A549 (cell line): ENCODE data around the gene CERKL. TPM values are rescaled to one million over a fixed set of nuclear protein-coding genes. Genes with fewer than 3 reads are reported as not detected.

Source experiments
- ATAC-seq, 2 experiments: fragments of 200-7000 bp in 1 of 2; fragments of >200 bp in 1 of 2; cut with Nextera tagmentation in 1 of 2; cut with Tn5 transposase in 1 of 2; 3 replicates each; pipeline versions ENCODE4 v1.8.0 to v1.9.1; 2018 to 2020; ENCODE audit warnings: mild to moderate bottlenecking in 1 of 2, moderate library complexity in 1 of 2
- CTCF ChIA-PET: fragments of 300-600 bp; sonication (Branson Sonifier 250); formaldehyde crosslinking; extraction: SDS; loops from one replicate; lab custom pipeline; 2021; ENCODE audit warnings: antibody characterized with exemption, inconsistent platforms; lab: Yijun Ruan, JAX
- POLR2A ChIA-PET: fragments of 350-600 bp; formaldehyde crosslinking; extraction: SDS; loops from one replicate; lab custom pipeline; 2021; ENCODE audit warnings: antibody characterized with exemption, inconsistent platforms; lab: Yijun Ruan, JAX
- DNase-seq, 2 experiments: peaks; one replicate each; pipeline versions ENCODE4 v3.0.0 to v3.0.0-alpha.2; 2011 to 2016; ENCODE audit warnings: low read depth in 1 of 2, low spot score in 1 of 2
- FAIRE-seq: peaks from 2 replicates; lab custom pipeline; 2011; peaks lifted over from hg19 to GRCh38; lab: Jason Lieb, UNC
- H3K27ac ChIP-seq, 2 experiments: fragments of >200 bp; sonication (Bioruptor Twin); formaldehyde crosslinking; 3 replicates each; pipeline ENCODE4 v1.5.1; 2016 to 2017
- H3K4me1 ChIP-seq: fragments of >200 bp; sonication (Bioruptor Twin); formaldehyde crosslinking; 3 replicates; pipeline ENCODE4 v1.6.1; 2016
- H3K4me2 ChIP-seq: fragments of >200 bp; sonication (Bioruptor Twin); formaldehyde crosslinking; 3 replicates; pipeline ENCODE4 v1.6.1; 2016
- H3K4me3 ChIP-seq: fragments of >200 bp; sonication (Bioruptor Twin); formaldehyde crosslinking; 3 replicates; pipeline ENCODE4 v1.5.1; 2016
- H3K9me3 ChIP-seq: fragments of >200 bp; sonication (Bioruptor Twin); formaldehyde crosslinking; 3 replicates; pipeline ENCODE4 v1.6.1; 2016
- BHLHE40 ChIP-seq: IDR thresholded peaks from 2 replicates; pipeline ENCODE4 v1.6.1; 2012; ENCODE audit warnings: low read depth, low read length, inconsistent platforms
- CBX2 ChIP-seq: fragments of 200-600 bp; sonication (generic); IDR thresholded peaks from 2 replicates; pipeline ENCODE4 v1.6.1; 2016; ENCODE audit warnings: low read depth, mild to moderate bottlenecking, borderline replicate concordance
- CBX8 ChIP-seq: fragments of 200-600 bp; sonication (generic); IDR thresholded peaks from 2 replicates; pipeline ENCODE4 v1.6.1; 2016
- CHD2 ChIP-seq: fragments of 150-350 bp; IDR thresholded peaks from 2 replicates; pipeline ENCODE4 v1.6.1; 2014; ENCODE audit warnings: low read length; ENCODE audit not compliant: partially characterized antibody
- EHMT2 ChIP-seq: fragments of 200-600 bp; sonication (generic); IDR thresholded peaks from 2 replicates; pipeline ENCODE4 v1.6.1; 2016; ENCODE audit warnings: antibody characterized with exemption, low read depth, mild to moderate bottlenecking, moderate library complexity
- ESRRA ChIP-seq: fragments of 150-350 bp; IDR thresholded peaks from 2 replicates; pipeline ENCODE4 v1.6.1; 2014; ENCODE audit warnings: mild to moderate bottlenecking, low read length, borderline replicate concordance
- FOSB ChIP-seq: fragments of 250-450 bp; sonication (Bioruptor Pico); IDR thresholded peaks from 2 replicates; pipeline ENCODE4 v1.5.0; 2020; ENCODE audit warnings: mild to moderate bottlenecking, moderate library complexity
- FOSL2 ChIP-seq, 2 experiments: fragments of 450-650 bp in 1 of 2; fragments of >200 bp in 1 of 2; sonication (Bioruptor Twin) in 1 of 2; formaldehyde crosslinking; IDR thresholded peaks; 2 replicates each; pipeline versions ENCODE4 v1.5.0 to v1.6.1; 2016 to 2020; ENCODE audit warnings: mild to moderate bottlenecking in 1 of 2, moderate library complexity in 1 of 2
- HDAC2 ChIP-seq: fragments of 200-600 bp; sonication (generic); IDR thresholded peaks from 2 replicates; pipeline ENCODE4 v1.6.1; 2016
- HEYL ChIP-seq: fragments of 250-450 bp; sonication (Bioruptor Pico); IDR thresholded peaks from 2 replicates; pipeline ENCODE4 v1.8.0; 2021; ENCODE audit warnings: mild to moderate bottlenecking, moderate library complexity
- HOXA7 ChIP-seq: fragments of 250-450 bp; sonication (Bioruptor Pico); IDR thresholded peaks from 2 replicates; pipeline ENCODE4 v1.5.0; 2020; ENCODE audit warnings: mild to moderate bottlenecking, moderate library complexity
- HOXB13 ChIP-seq: fragments of 250-450 bp; sonication (Bioruptor Pico); IDR thresholded peaks from 2 replicates; pipeline ENCODE4 v1.5.0; 2020; ENCODE audit warnings: low read depth, mild to moderate bottlenecking, moderate library complexity
- JUNB ChIP-seq: fragments of >200 bp; sonication (Bioruptor Twin); formaldehyde crosslinking; IDR thresholded peaks from 2 replicates; pipeline ENCODE4 v1.6.1; 2016
- MAFK ChIP-seq: fragments of 450-650 bp; IDR thresholded peaks from 2 replicates; pipeline ENCODE4 v1.6.1; 2014; ENCODE audit not compliant: partially characterized antibody
- MAZ ChIP-seq: fragments of 150-350 bp; IDR thresholded peaks from 2 replicates; pipeline ENCODE4 v1.6.1; 2014; ENCODE audit warnings: antibody characterized with exemption, low read depth, low read length, borderline replicate concordance
- MYC ChIP-seq: IDR thresholded peaks from 2 replicates; pipeline ENCODE4 v1.6.1; 2012; ENCODE audit warnings: mild to moderate bottlenecking, inconsistent platforms, low read length, improper control_type of control experiment, borderline replicate concordance
- NFE2L2 ChIP-seq: fragments of 150-350 bp; conservative IDR thresholded peaks from 2 replicates; pipeline ENCODE4 v1.6.1; 2014; ENCODE audit warnings: low read length
- PHF8 ChIP-seq: fragments of 200-600 bp; sonication (generic); IDR thresholded peaks from 2 replicates; pipeline ENCODE4 v1.6.1; 2016; ENCODE audit warnings: low read depth, mild to moderate bottlenecking, antibody characterized with exemption, moderate library complexity, borderline replicate concordance
- POLR2A ChIP-seq: IDR thresholded peaks from 2 replicates; pipeline ENCODE4 v1.6.1; 2012; ENCODE audit warnings: mild to moderate bottlenecking, low read length
- RAD21 ChIP-seq, 2 experiments: fragments of >200 bp in 1 of 2; sonication (Bioruptor Twin) in 1 of 2; formaldehyde crosslinking in 1 of 2; IDR thresholded peaks in 1 of 2; conservative IDR thresholded peaks in 1 of 2; 2 replicates in 1 of 2; 3 replicates in 1 of 2; pipeline ENCODE4 v1.6.1; 2012 to 2018; ENCODE audit warnings: inconsistent platforms in 1 of 2
- ZC3H11A ChIP-seq: fragments of 450-650 bp; IDR thresholded peaks from 2 replicates; pipeline ENCODE4 v1.6.1; 2014; ENCODE audit warnings: antibody characterized with exemption, mild to moderate bottlenecking
- ZSCAN20 ChIP-seq: fragments of 250-450 bp; sonication (Bioruptor Pico); IDR thresholded peaks from 2 replicates; pipeline ENCODE4 v1.8.0; 2022; ENCODE audit warnings: mild to moderate bottlenecking, moderate library complexity
- WGBS: methylation state at CpG from one replicate; pipeline ENCODE4 v1.1.6; 2017; ENCODE audit errors: missing lambda C conversion rate; 5-methylcytosine and 5-hydroxymethylcytosine counted together
- polyA plus RNA-seq, 4 experiments: library from polyadenylated mRNA; depleted of rRNA in 3 of 4; stranded (reverse); fragments of >200 nt; fragmentation: RNase III in 1 of 4; extraction: RNeasy Plus Mini Kit Qiagen cat#74134 plus additional on column Dnase treatment in 1 of 4; gene quantifications; 2 replicates in 3 of 4; 3 replicates in 1 of 4; pipeline ENCODE4 v1.2.3, GENCODE V29; 2011 to 2017
- TF ChIP-seq, protein P1 (sequence below): fragments of 250-450 bp; sonication (Bioruptor Pico); IDR thresholded peaks from 2 replicates; pipeline ENCODE4 v1.5.0; 2021; ENCODE audit warnings: mild to moderate bottlenecking, moderate library complexity, borderline replicate concordance
- TF ChIP-seq, protein P2 (sequence below): IDR thresholded peaks from 2 replicates; pipeline ENCODE4 v1.6.1; 2012

Gene CERKL
- polyA plus RNA-seq, 2 of the 4 experiments (the other 2 are of a cell fraction), result 0.30 to 0.85 TPM

DNA sequence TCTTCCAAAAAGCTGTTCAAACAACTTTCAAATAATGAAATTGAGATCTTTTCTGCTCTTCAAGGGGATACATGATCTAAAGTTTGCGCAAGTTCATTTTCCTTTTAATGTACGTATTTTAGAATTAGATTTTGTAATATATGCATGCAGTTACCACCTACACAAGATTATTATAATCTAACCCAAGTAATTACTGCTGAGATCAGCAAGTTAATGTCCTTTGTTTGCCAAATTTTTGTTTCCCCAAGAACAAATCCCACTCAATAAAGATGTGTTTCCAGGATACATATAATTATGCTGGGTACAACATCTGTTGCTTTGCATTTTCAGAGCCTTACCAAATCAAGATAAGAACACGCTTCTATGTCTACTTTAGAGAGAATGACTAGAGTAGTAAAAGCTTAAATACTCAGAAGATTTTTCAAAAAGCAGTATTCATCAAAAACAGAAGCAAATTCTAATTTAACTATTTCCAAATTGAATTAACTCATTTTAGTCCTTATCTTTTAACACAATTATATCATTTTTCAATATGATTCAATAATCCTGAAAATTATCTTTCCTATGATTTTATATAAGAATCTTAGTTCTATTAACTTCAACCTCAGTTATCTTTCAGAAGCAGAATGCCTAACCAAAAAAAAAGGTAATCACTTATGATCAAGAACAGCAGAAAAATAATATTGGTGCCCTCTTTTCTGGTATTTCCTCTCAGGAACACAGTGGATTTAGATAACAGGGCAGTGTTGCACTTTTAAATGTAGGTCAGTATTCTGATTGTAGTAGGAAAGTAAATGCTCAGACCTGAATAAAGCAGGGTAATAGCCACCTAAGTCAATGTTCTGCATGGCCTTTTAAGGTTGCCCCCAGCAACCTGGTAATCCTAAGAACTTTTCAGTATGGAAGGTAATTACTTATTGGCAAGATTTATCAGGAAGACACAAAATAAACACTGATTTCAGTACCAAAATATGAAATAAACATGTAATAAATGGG is 28.0 kb downstream of the CERKL start:
- Histone ChIP-seq H3K9me3 (no peaks in the 10 kb centered on the region), H3K4me1 (no peaks in the 10 kb centered on the region), H3K4me2 (no peak overlapping the region), H3K27ac (no peak overlapping the region), H3K4me3 (no peak overlapping the region)
- WGBS, result 43% methylated on average over 3 of the region's 3 CpGs
- ChIA-PET CTCF (interaction anchor here (1.0 kb wide), 1 partner anchor 29 kb away, joined by 3 read pairs; no protein-coding TSS in a partner anchor), POLR2A (no interaction called here)
- TF ChIP-seq EHMT2 (no peak), MAFK (peak; percentile 80)
- no peak for FAIRE-seq
- no peak for DNase-seq
- no peak for ATAC-seq

DNA sequence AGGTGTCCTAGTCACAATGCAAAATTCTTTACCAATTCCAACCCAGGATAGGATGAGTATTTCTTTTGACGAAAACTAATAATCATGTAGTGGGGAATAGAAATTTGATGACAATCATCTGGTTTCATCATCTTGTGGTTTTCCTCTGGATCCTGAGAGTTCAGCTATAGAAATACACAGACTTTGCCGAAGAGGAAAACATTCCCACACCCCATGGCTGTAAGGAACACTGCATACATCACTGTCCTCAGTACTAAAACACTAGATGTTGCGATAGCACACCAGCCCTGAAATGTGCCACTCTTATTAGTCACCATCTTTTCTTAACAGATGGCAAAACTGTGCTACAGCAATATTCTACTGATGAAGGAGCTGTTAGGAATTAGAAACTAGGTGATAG is 29.4 kb downstream of the CERKL start:
- no peak for TF ChIP-seq MAZ
- no peak for TF ChIP-seq CBX8
- no peak for TF ChIP-seq CHD2
- TF ChIP-seq EHMT2, result no peak
- TF ChIP-seq HOXB13, result no peak
- no peak for TF ChIP-seq POLR2A
- TF ChIP-seq, protein P1, sequence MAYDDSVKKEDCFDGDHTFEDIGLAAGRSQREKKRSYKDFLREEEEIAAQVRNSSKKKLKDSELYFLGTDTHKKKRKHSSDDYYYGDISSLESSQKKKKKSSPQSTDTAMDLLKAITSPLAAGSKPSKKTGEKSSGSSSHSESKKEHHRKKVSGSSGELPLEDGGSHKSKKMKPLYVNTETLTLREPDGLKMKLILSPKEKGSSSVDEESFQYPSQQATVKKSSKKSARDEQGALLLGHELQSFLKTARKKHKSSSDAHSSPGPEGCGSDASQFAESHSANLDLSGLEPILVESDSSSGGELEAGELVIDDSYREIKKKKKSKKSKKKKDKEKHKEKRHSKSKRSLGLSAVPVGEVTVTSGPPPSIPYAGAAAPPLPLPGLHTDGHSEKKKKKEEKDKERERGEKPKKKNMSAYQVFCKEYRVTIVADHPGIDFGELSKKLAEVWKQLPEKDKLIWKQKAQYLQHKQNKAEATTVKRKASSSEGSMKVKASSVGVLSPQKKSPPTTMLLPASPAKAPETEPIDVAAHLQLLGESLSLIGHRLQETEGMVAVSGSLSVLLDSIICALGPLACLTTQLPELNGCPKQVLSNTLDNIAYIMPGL, result no peak
- no peak for TF ChIP-seq HDAC2
- no peak for TF ChIP-seq ESRRA
- TF ChIP-seq MYC, result no peak
- TF ChIP-seq FOSL2 (IDR thresholded peaks at IDR 0.05), result no peak
- TF ChIP-seq FOSL2 (CRISPR knock-in tag; IDR thresholded peaks at IDR 0.05), result no peak
- TF ChIP-seq HOXA7 (CRISPR knock-in tag), result no peak
- TF ChIP-seq FOSB, result no peak
- TF ChIP-seq HEYL (CRISPR knock-in tag), result no peak
- TF ChIP-seq ZC3H11A, result no peak
- no peak for TF ChIP-seq MAFK
- no peak for TF ChIP-seq NFE2L2
- TF ChIP-seq BHLHE40, result no peak
- TF ChIP-seq ZSCAN20 (CRISPR knock-in tag), result no peak
- ChIA-PET POLR2A (no interaction called here), CTCF (interaction anchor here (1.0 kb wide), 1 partner anchor 30 kb away, joined by 3 read pairs; no protein-coding TSS in a partner anchor)
- H3K4me1 ChIP-seq, result no peaks in the 10 kb centered on the region
- no peak overlapping the region for H3K4me3 ChIP-seq
- H3K27ac ChIP-seq, result no peak overlapping the region
- H3K4me2 ChIP-seq, result no peak overlapping the region
- no peaks in the 10 kb centered on the region for H3K9me3 ChIP-seq
- ATAC-seq (no peak), DNase-seq (no peak), FAIRE-seq (no peak)
- WGBS, result 57% methylated on average over 3 of the region's 3 CpGs

DNA sequence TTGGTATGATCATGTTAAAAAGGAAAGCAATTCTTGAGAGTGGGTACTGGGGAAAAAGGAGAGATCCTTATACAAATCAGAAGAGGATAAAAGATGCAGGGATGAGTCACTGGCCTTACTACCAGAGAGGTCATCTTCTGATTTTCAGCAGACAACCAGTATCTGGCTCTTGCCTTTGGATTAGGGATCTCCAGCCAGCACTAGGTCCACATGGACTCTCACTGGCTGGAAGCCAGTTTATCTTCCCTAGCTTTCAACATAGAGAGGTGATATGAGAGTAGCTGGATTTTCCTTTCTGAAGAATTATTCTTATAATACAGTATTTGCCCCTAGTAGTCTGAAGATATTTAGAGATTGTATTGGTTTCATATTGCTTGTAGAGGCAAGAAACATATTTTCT is 30.2 kb downstream of the CERKL start:
- Histone ChIP-seq H3K9me3 (no peaks in the 10 kb centered on the region), H3K27ac (no peak overlapping the region), H3K4me2 (no peak overlapping the region), H3K4me3 (no peak overlapping the region), H3K4me1 (no peaks in the 10 kb centered on the region)
- TF ChIP-seq HOXB13 (no peak), RAD21 (conservative IDR thresholded peaks at IDR 0.05 in 1 of 2, IDR thresholded peaks at IDR 0.05 in 1 of 2) (no peak), CBX2 (no peak), PHF8 (no peak), JUNB (no peak), ESRRA (no peak), MAFK (no peak)
- TF ChIP-seq, protein P2, sequence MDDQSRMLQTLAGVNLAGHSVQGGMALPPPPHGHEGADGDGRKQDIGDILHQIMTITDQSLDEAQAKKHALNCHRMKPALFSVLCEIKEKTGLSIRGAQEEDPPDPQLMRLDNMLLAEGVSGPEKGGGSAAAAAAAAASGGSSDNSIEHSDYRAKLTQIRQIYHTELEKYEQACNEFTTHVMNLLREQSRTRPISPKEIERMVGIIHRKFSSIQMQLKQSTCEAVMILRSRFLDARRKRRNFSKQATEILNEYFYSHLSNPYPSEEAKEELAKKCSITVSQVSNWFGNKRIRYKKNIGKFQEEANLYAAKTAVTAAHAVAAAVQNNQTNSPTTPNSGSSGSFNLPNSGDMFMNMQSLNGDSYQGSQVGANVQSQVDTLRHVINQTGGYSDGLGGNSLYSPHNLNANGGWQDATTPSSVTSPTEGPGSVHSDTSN, result no peak
- ATAC-seq (no peak), DNase-seq (no peak), FAIRE-seq (no peak)
- ChIA-PET POLR2A (no interaction called here), CTCF (no interaction called here)
